C4-2B (cell line): ENCODE measurements around the gene CTTN.

Experiments
- H3K27ac ChIP-seq: fragments of 450-650 bp; 2 replicates; pipeline ENCODE4 v1.5.1; 2017
- CTCF ChIP-seq: fragments of 450-650 bp; conservative IDR thresholded peaks from 2 replicates; pipeline ENCODE4 v1.5.1; 2017; ENCODE audit warnings: mild to moderate bottlenecking
- ZFX ChIP-seq: fragments of 450-650 bp; IDR thresholded peaks from 2 replicates; pipeline ENCODE4 v1.6.1; 2017

The CTTN gene

GRCh38 chr11:70485326-70486025 lies 87.1 kb downstream of the CTTN start:
- no peak overlapping the region for H3K27ac ChIP-seq
- TF ChIP-seq CTCF (no peak), ZFX (no peak)

GRCh38 chr11:70486026-70486415 lies 87.7 kb downstream of the CTTN start:
- H3K27ac ChIP-seq = no peak overlapping the region
- TF ChIP-seq ZFX = no peak
- TF ChIP-seq CTCF = no peak
